ENCODE measurements around the gene NRAS.

The NRAS gene

GRCh38 chr1:114716304-114717170, at the start of gene NRAS:
Gene NRAS, minus strand, starts transcription at chr1:114716771. Its CDS starts 611 bp downstream, at chr1:114716160.
- TF ChIP-seq CTCF (IDR thresholded peaks at IDR 0.05; ENCODE audit: low read depth, low read length), result no peak
- DNase-seq (ENCODE audit: extremely low read depth, low read depth), result peak; percentile 74

- no peak for DNase-seq (ENCODE audit: extremely low read depth, low read depth)
- TF ChIP-seq CTCF (IDR thresholded peaks at IDR 0.05; ENCODE audit: low read depth, low read length), result no peak
These were observed 48.1 kb upstream of the NRAS start for GRCh38 chr1:114764689-114765088.

- no peak for DNase-seq (ENCODE audit: extremely low read depth, low read depth)
- TF ChIP-seq CTCF (IDR thresholded peaks at IDR 0.05; ENCODE audit: low read depth, low read length), result no peak
These were observed 41.8 kb upstream of the NRAS start for GRCh38 chr1:114758256-114758832.

- TF ChIP-seq CTCF (IDR thresholded peaks at IDR 0.05; ENCODE audit: low read depth, low read length), result peak; percentile 38
- peak; percentile 96 for DNase-seq (ENCODE audit: extremely low read depth, low read depth)
These were observed 41.1 kb upstream of the NRAS start, which contains the start of gene CSDE1 for GRCh38 chr1:114757455-114758255. Gene CSDE1, minus strand, starts transcription at chr1:114757984. Its CDS starts 18,094 bp downstream, at chr1:114739890.

GRCh38 chr1:114756949-114757454, 40.4 kb upstream of the NRAS start:
- peak; percentile 15 for DNase-seq (ENCODE audit: extremely low read depth, low read depth)
- TF ChIP-seq CTCF (IDR thresholded peaks at IDR 0.05; ENCODE audit: low read depth, low read length), result no peak

GRCh38 chr1:114756009-114756892, 39.7 kb upstream of the NRAS start:
- no peak for DNase-seq (ENCODE audit: extremely low read depth, low read depth)
- no peak for TF ChIP-seq CTCF (IDR thresholded peaks at IDR 0.05; ENCODE audit: low read depth, low read length)

All from AG09319 (cell line).